PFSK-1 (cell line): ENCODE measurements around the gene TAGLN2.

Experiments
- FOXP2 ChIP-seq: optimal IDR thresholded peaks from 2 replicates; pipeline ENCODE3; 2011; ENCODE audit warnings: borderline replicate concordance, control low read depth, inconsistent platforms; ENCODE audit not compliant: insufficient read depth; ENCODE audit errors: extremely low read length, extremely low read depth
- POLR2AphosphoS5 ChIP-seq: IDR thresholded peaks from 2 replicates; pipeline ENCODE4 v1.6.1; 2012; ENCODE audit warnings: low read depth, mild to moderate bottlenecking, control low read depth, low read length, moderate library complexity
- REST ChIP-seq, 2 experiments: IDR thresholded peaks; 2 replicates each; pipeline versions ENCODE4 v1.6.1 to v1.8.0; 2011 to 2012; ENCODE audit warnings: low read depth in 2 of 2, low read length in 2 of 2, control low read depth in 1 of 2, inconsistent platforms in 1 of 2, mild to moderate bottlenecking in 1 of 2, moderate library complexity in 1 of 2; ENCODE audit not compliant: insufficient read depth in 1 of 2
- SIN3A ChIP-seq: IDR thresholded peaks from 2 replicates; pipeline ENCODE4 v1.6.1; 2012; ENCODE audit warnings: mild to moderate bottlenecking, low read length, moderate library complexity, borderline replicate concordance; ENCODE audit not compliant: insufficient read depth
- TAF1 ChIP-seq: IDR thresholded peaks from 2 replicates; pipeline ENCODE4 v1.6.1; 2012; ENCODE audit warnings: low read length, control low read depth, borderline replicate concordance; ENCODE audit not compliant: insufficient read depth

Gene TAGLN2

GRCh38 chr1:159930216-159930615 lies 4.9 kb upstream of the TAGLN2 start:
- TF ChIP-seq TAF1 (no peak), SIN3A (no peak), REST (IDR thresholded peaks at IDR 0.05; ENCODE audit: insufficient read depth in 1 of 2, low read depth in 2 of 2, low read length in 2 of 2) (no peak), FOXP2 (no peak), POLR2AphosphoS5 (no peak)

GRCh38 chr1:159929155-159930051 lies 4.1 kb upstream of the TAGLN2 start:
- TF ChIP-seq POLR2AphosphoS5, result no peak
- no peak for TF ChIP-seq TAF1
- no peak for TF ChIP-seq FOXP2
- TF ChIP-seq REST (IDR thresholded peaks at IDR 0.05; ENCODE audit: insufficient read depth in 1 of 2, low read depth in 2 of 2, low read length in 2 of 2), result no peak
- no peak for TF ChIP-seq SIN3A

- TF ChIP-seq TAF1 (no peak), SIN3A (no peak), FOXP2 (no peak), POLR2AphosphoS5 (no peak), REST (IDR thresholded peaks at IDR 0.05; ENCODE audit: insufficient read depth in 1 of 2, low read depth in 2 of 2, low read length in 2 of 2) (no peak)
These were observed 3.3 kb upstream of the TAGLN2 start for GRCh38 chr1:159928491-159929050.

- TF ChIP-seq TAF1, result no peak
- no peak for TF ChIP-seq POLR2AphosphoS5
- TF ChIP-seq REST (IDR thresholded peaks at IDR 0.05; ENCODE audit: insufficient read depth in 1 of 2, low read depth in 2 of 2, low read length in 2 of 2), result no peak
- no peak for TF ChIP-seq FOXP2
- no peak for TF ChIP-seq SIN3A
These were observed 2.6 kb upstream of the TAGLN2 start for GRCh38 chr1:159927849-159928431.
